K562 (cell line): ENCODE measurements around the gene MALAT1. TPM values are rescaled to one million over a fixed set of nuclear protein-coding genes. Genes with fewer than 3 reads are reported as not detected.
A peak's percentile ranks its signal among the peaks of the same experiment; 100 is the strongest.

Source experiments
- ARID4B ChIP-seq: sonication (generic); formaldehyde crosslinking; IDR thresholded peaks from 2 replicates; pipeline ENCODE4 v1.8.0; 2022; ENCODE audit warnings: mild to moderate bottlenecking, missing genetic modification reagents
- CREB5 ChIP-seq: fragments of 250-450 bp; sonication (Bioruptor Pico); IDR thresholded peaks from 2 replicates; pipeline ENCODE4 v1.5.0; 2020; ENCODE audit warnings: mild to moderate bottlenecking
- CXXC5 ChIP-seq: fragments of 250-450 bp; sonication (Bioruptor Pico); IDR thresholded peaks from 2 replicates; pipeline ENCODE4 v1.8.0; 2022; ENCODE audit warnings: inconsistent platforms, mild to moderate bottlenecking, moderate library complexity
- HEY1 ChIP-seq: fragments of 250-450 bp; sonication (Bioruptor Pico); IDR thresholded peaks from 2 replicates; pipeline ENCODE4 v1.5.0; 2020; ENCODE audit warnings: mild to moderate bottlenecking, moderate library complexity, borderline replicate concordance
- KAT7 ChIP-seq: sonication (generic); formaldehyde crosslinking; IDR thresholded peaks from 2 replicates; pipeline ENCODE4 v1.8.0; 2022; ENCODE audit warnings: missing genetic modification reagents, mild to moderate bottlenecking, borderline replicate concordance
- MYBL2 ChIP-seq, 2 experiments: fragments of 450-650 bp in 1 of 2; sonication (generic) in 1 of 2; formaldehyde crosslinking in 1 of 2; IDR thresholded peaks; 2 replicates each; pipeline versions ENCODE4 v1.6.1 to v1.8.1; 2017 to 2022; ENCODE audit warnings: borderline replicate concordance in 1 of 2, inconsistent platforms in 1 of 2, low read depth in 1 of 2, mild to moderate bottlenecking in 1 of 2, missing genetic modification reagents in 1 of 2, moderate library complexity in 1 of 2
- ZNF639 ChIP-seq, 2 experiments: fragments of 200-800 bp in 1 of 2; sonication (Bioruptor generic) in 1 of 2; sonication (generic) in 1 of 2; formaldehyde crosslinking in 1 of 2; IDR thresholded peaks in 1 of 2; conservative IDR thresholded peaks in 1 of 2; 2 replicates each; pipeline versions ENCODE4 v1.5.0 to v1.6.1; 2016 to 2020; ENCODE audit warnings: missing compliant biosample characterization in 1 of 2, missing genetic modification characterization in 1 of 2, missing genetic modification reagents in 1 of 2
- polyA plus RNA-seq, 8 experiments: library from polyadenylated mRNA; depleted of rRNA in 4 of 8; stranded (reverse) in 5 of 8; unstranded in 3 of 8; fragments of >200 nt; fragmentation: Nextera tagmentation in 2 of 8; fragmentation: Illumina TruSeq in 1 of 8; extraction: Ambion mirVana in 2 of 8; extraction: Trizol in 1 of 8; gene quantifications; 2 replicates each; pipeline versions ENCODE4 v1.2.1 to v1.2.3, GENCODE V29; 2011 to 2014; ENCODE audit warnings: inconsistent platforms in 1 of 8, missing spikeins in 1 of 8
- total RNA-seq, 7 experiments: library from RNA; depleted of rRNA in 6 of 7; stranded (reverse); fragments of >200 nt in 6 of 7; fragmentation: Illumina TruSeq in 2 of 7; extraction: Trizol in 2 of 7; gene quantifications; 2 replicates each; pipeline versions ENCODE4 v1.2.1 to v1.2.3, GENCODE V29; 2011 to 2021; ENCODE audit warnings: low replicate concordance in 1 of 7
- TF ChIP-seq, protein P1 (sequence below): fragments of 450-650 bp; IDR thresholded peaks from one replicate; pipeline ENCODE4 v1.6.1; 2018; ENCODE audit warnings: mild to moderate bottlenecking, moderate library complexity; ENCODE audit not compliant: partially characterized antibody
- TF ChIP-seq, protein P2 (sequence below), 2 experiments: fragments of 150-350 bp in 1 of 2; IDR thresholded peaks; 2 replicates each; pipeline ENCODE4 v1.6.1; 2012 to 2016; ENCODE audit warnings: low read depth in 2 of 2, low read length in 2 of 2, mild to moderate bottlenecking in 1 of 2, moderate library complexity in 1 of 2
- TF ChIP-seq, protein P3 (sequence below): fragments of 450-650 bp; formaldehyde crosslinking; IDR thresholded peaks from 2 replicates; pipeline ENCODE4 v1.4.0; 2022; ENCODE audit warnings: mild to moderate bottlenecking, moderate library complexity

Gene MALAT1
- total and polyA plus RNA-seq, 9 of the 15 experiments (the other 6 are each of a cell fraction or from before 2014, with no cell fraction given), result 363 to 8,715 (median 2,351) TPM

- TF ChIP-seq, protein P1, sequence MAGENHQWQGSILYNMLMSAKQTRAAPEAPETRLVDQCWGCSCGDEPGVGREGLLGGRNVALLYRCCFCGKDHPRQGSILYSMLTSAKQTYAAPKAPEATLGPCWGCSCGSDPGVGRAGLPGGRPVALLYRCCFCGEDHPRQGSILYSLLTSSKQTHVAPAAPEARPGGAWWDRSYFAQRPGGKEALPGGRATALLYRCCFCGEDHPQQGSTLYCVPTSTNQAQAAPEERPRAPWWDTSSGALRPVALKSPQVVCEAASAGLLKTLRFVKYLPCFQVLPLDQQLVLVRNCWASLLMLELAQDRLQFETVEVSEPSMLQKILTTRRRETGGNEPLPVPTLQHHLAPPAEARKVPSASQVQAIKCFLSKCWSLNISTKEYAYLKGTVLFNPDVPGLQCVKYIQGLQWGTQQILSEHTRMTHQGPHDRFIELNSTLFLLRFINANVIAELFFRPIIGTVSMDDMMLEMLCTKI, result no peak
- TF ChIP-seq HEY1, result no peak
- TF ChIP-seq MYBL2 (IDR thresholded peaks at IDR 0.05; ENCODE audit: low read depth), result no peak
- TF ChIP-seq MYBL2 (CRISPR knock-in tag; IDR thresholded peaks at IDR 0.05; ENCODE audit: borderline replicate concordance), result no peak
- TF ChIP-seq CXXC5 (CRISPR knock-in tag), result peak; percentile 65; the same call in 1 of the 2 replicates
- TF ChIP-seq ARID4B (CRISPR knock-in tag), result peak; percentile 71
- no peak for TF ChIP-seq CREB5 (CRISPR knock-in tag)
- TF ChIP-seq, protein P2, sequence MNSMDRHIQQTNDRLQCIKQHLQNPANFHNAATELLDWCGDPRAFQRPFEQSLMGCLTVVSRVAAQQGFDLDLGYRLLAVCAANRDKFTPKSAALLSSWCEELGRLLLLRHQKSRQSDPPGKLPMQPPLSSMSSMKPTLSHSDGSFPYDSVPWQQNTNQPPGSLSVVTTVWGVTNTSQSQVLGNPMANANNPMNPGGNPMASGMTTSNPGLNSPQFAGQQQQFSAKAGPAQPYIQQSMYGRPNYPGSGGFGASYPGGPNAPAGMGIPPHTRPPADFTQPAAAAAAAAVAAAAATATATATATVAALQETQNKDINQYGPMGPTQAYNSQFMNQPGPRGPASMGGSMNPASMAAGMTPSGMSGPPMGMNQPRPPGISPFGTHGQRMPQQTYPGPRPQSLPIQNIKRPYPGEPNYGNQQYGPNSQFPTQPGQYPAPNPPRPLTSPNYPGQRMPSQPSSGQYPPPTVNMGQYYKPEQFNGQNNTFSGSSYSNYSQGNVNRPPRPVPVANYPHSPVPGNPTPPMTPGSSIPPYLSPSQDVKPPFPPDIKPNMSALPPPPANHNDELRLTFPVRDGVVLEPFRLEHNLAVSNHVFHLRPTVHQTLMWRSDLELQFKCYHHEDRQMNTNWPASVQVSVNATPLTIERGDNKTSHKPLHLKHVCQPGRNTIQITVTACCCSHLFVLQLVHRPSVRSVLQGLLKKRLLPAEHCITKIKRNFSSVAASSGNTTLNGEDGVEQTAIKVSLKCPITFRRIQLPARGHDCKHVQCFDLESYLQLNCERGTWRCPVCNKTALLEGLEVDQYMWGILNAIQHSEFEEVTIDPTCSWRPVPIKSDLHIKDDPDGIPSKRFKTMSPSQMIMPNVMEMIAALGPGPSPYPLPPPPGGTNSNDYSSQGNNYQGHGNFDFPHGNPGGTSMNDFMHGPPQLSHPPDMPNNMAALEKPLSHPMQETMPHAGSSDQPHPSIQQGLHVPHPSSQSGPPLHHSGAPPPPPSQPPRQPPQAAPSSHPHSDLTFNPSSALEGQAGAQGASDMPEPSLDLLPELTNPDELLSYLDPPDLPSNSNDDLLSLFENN (IDR thresholded peaks at IDR 0.05; ENCODE audit: low read depth in 2 of 2, low read length in 2 of 2), result peak in 1 of 2 experiments; percentile 52; a peak in 1 of 4 replicates
- no peak; the same call in 1 of the 2 replicates for TF ChIP-seq KAT7 (CRISPR knock-in tag)
- no peak for TF ChIP-seq ZNF639 (CRISPR knock-in tag; conservative IDR thresholded peaks at IDR 0.05 in 1 of 2, IDR thresholded peaks at IDR 0.05 in 1 of 2)
- TF ChIP-seq, protein P3, sequence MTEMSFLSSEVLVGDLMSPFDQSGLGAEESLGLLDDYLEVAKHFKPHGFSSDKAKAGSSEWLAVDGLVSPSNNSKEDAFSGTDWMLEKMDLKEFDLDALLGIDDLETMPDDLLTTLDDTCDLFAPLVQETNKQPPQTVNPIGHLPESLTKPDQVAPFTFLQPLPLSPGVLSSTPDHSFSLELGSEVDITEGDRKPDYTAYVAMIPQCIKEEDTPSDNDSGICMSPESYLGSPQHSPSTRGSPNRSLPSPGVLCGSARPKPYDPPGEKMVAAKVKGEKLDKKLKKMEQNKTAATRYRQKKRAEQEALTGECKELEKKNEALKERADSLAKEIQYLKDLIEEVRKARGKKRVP (CRISPR knock-in tag), result no peak
These were observed 44.0 kb upstream of the MALAT1 start (continued) for GRCh38 chr11:65454696-65455456.
